ENCODE data around the gene PPP1R3G. TPM values are rescaled to one million over a fixed set of nuclear protein-coding genes. Genes with fewer than 3 reads are reported as not detected.

Gene PPP1R3G
- total and polyA plus RNA-seq, 2 of the 4 experiments (the other 2 are of a cell fraction) = 0.10 to 0.18 TPM

DNA sequence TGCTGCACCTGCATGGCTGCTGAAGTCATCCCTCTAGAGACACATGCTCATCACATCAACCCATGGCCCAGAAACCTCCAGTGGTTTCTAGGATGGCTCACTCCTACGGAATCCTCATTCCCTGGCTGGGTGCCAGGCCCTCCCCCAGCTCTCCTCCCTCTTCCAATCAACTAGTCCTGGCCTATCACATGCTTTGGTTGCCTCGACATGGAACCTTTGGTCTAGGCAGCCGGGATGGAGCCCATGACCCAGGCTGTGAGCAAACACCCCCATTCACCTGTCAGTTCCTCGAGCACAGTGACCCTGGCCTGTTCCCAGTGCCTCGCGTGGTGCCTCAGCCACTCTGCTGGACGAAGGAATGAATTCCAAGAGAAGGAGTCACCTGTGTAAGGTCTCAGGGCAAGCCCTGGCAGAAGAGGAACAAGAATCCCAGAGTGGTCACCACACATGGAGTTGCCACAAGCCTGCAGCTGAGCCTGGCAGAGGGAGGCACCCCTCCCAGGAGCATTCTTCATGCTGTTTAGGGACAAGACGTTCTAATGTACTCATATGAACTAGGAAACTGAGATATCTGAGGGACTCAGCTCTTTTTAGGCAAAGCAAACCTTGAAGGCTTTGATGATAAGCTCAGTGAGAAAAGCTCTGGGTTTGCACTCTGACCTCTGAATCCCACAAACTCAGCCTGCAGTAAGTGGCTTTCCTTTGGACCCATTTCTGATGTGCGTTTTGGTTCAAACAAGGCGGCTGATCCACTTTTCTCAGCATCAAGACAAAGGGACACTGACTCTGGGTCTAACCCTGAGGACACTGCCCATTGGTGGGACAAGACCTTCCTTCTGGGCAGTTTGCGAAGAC, 40.2 kb downstream of the PPP1R3G start:
- H2BK5ac ChIP-seq (ENCODE audit: low read depth, low read length, poor library complexity, severe bottlenecking) = no peak overlapping the region
- peak overlapping the region; percentile 56; the same call in 1 of the 2 replicates for H2AK5ac ChIP-seq (ENCODE audit: low read depth, low read length)
- H3K9me1 ChIP-seq (ENCODE audit: insufficient read depth, low read length) = peaks cover 9% of the 10 kb centered on the region
- H2BK120ac ChIP-seq (ENCODE audit: low read depth, low read length) = no peak overlapping the region
- H3K4me2 ChIP-seq (ENCODE audit: low read depth, low read length) = no peak overlapping the region
- H2BK20ac ChIP-seq (ENCODE audit: low read depth, low read length) = peak overlapping the region; percentile 63
- peak; percentile 24 for ATAC-seq (ENCODE audit: low read depth)
- no peak overlapping the region for H3K9ac ChIP-seq (ENCODE audit: low read depth, low read length)
- intact Hi-C loops (cut with micrococcal nuclease) (no loop called here), dilution Hi-C loops (cut with HindIII; ENCODE audit: low sequenced_read_pairs, unreplicated experiment) (no loop called here), in situ Hi-C loops (cut with MboI; ENCODE audit: low sequenced_read_pairs) (no loop called here)
- WGBS, 2 experiments (ENCODE audit: extremely low coverage in 2 of 2, insufficient read length in 1 of 2) = 97% methylated on average over 5 of the region's 11 CpGs; no CpG with 5 or more reads in 1 of the 2 experiments
- H3K36me3 ChIP-seq (ENCODE audit: control insufficient read depth, insufficient read depth, low read length) = no peaks in the 10 kb centered on the region
- CTCF ChIA-PET = no interaction called here
- DNase-seq = peak; percentile 68
- no peak overlapping the region for H3K4me3 ChIP-seq (ENCODE audit: insufficient read depth, low read depth, low read length)
- H2BK15ac ChIP-seq (ENCODE audit: low read depth, low read length) = no peak overlapping the region; the same call in 2 of the 3 replicates
- no peaks in the 10 kb centered on the region for H3K27me3 ChIP-seq (ENCODE audit: control insufficient read depth, insufficient read depth, low read length)
- peaks cover 13% of the 10 kb centered on the region for H3K4me1 ChIP-seq (ENCODE audit: control insufficient read depth, insufficient read depth, low read length)
- H3K23ac ChIP-seq (ENCODE audit: low read depth, low read length) = no peak overlapping the region
- H3K14ac ChIP-seq (replicated peaks; ENCODE audit: low read depth, low read length) = peak overlapping the region; percentile 57
- peaks cover 16% of the 10 kb centered on the region; the same call in 1 of the 2 replicates for H4K20me1 ChIP-seq (ENCODE audit: insufficient read depth, low read length)
- no peak overlapping the region for H3K56ac ChIP-seq (ENCODE audit: extremely low read depth, insufficient read depth, low read length)
- no peaks in the 10 kb centered on the region; the same call in 1 of the 2 replicates for H3K9me3 ChIP-seq (ENCODE audit: control insufficient read depth, insufficient read depth, low read length)
- H4K5ac ChIP-seq (ENCODE audit: low read depth, low read length) = no peak overlapping the region
- TF ChIP-seq MAZ (IDR thresholded peaks at IDR 0.05; ENCODE audit: borderline replicate concordance, low read depth, low read length) = no peak
- no peak for TF ChIP-seq RAD21 (IDR thresholded peaks at IDR 0.05; ENCODE audit: low read length)
- no peak for TF ChIP-seq MAFK (IDR thresholded peaks at IDR 0.05; ENCODE audit: low read depth, low read length)
- TF ChIP-seq RFX5 (IDR thresholded peaks at IDR 0.05; ENCODE audit: low read depth, low read length) = no peak
- TF ChIP-seq FOS (IDR thresholded peaks at IDR 0.05; ENCODE audit: low read depth, low read length) = no peak
- TF ChIP-seq, protein P1, sequence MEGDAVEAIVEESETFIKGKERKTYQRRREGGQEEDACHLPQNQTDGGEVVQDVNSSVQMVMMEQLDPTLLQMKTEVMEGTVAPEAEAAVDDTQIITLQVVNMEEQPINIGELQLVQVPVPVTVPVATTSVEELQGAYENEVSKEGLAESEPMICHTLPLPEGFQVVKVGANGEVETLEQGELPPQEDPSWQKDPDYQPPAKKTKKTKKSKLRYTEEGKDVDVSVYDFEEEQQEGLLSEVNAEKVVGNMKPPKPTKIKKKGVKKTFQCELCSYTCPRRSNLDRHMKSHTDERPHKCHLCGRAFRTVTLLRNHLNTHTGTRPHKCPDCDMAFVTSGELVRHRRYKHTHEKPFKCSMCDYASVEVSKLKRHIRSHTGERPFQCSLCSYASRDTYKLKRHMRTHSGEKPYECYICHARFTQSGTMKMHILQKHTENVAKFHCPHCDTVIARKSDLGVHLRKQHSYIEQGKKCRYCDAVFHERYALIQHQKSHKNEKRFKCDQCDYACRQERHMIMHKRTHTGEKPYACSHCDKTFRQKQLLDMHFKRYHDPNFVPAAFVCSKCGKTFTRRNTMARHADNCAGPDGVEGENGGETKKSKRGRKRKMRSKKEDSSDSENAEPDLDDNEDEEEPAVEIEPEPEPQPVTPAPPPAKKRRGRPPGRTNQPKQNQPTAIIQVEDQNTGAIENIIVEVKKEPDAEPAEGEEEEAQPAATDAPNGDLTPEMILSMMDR (conservative IDR thresholded peaks at IDR 0.05; ENCODE audit: low read depth, low read length) = no peak
- TF ChIP-seq POLR2A (IDR thresholded peaks at IDR 0.05; ENCODE audit: low read depth, low read length) = no peak
- TF ChIP-seq BHLHE40 (IDR thresholded peaks at IDR 0.05; ENCODE audit: low read depth, low read length) = no peak
- peak overlapping the region; percentile 5; the same call in 1 of the 2 replicates for H4K91ac ChIP-seq (ENCODE audit: insufficient read depth, low read depth, low read length)
- no peak overlapping the region for H3K27ac ChIP-seq (ENCODE audit: insufficient read depth, low read length)
- H2AFZ ChIP-seq (replicated peaks; ENCODE audit: low read length, poor library complexity) = peak overlapping the region; percentile 14
- BruUV-seq (replicated peaks) = no TSS peak
- H3K18ac ChIP-seq (ENCODE audit: low read depth, low read length) = no peak overlapping the region
- POLR2A ChIA-PET (ENCODE audit: unreplicated experiment) = no interaction called here
- H2AK9ac ChIP-seq (replicated peaks; ENCODE audit: low read depth, low read length, poor library complexity) = peak overlapping the region; percentile 34
- H3K4ac ChIP-seq (ENCODE audit: low read depth, low read length) = peak overlapping the region; percentile 62
- 0 out of 4 replicates have a peak overlapping the region, but pooled peaks of 1 of the 2 experiments have one; percentile 12 for H4K8ac ChIP-seq (ENCODE audit: low read depth in 2 of 2, low read length in 2 of 2)
- peaks cover 0 to 5% of the 10 kb centered on the region in 2 experiments; a peak in 1 of 4 replicates for H3K79me1 ChIP-seq (ENCODE audit: low read depth in 1 of 2, low read length in 2 of 2)

Data from IMR-90 (cell line).